Urinary bladder (tissue), 4 donors: Measurements from ENCODE around the gene MOCOS. TPM values are rescaled to one million over a fixed set of nuclear protein-coding genes. Genes with fewer than 3 reads are reported as not detected.
"Not testable (repeated sequence)": the region's sequence is repeated elsewhere in the genome, so short reads cannot be mapped to it uniquely, and the experiment has no call there.

Experiments
- DNase-seq: peaks from one replicate; pipeline ENCODE4 v3.0.0-alpha.2; 2015; ENCODE audit errors: extremely low spot score
- H3K27ac ChIP-seq: one replicate; pipeline ENCODE4 v1.5.1; 2013; ENCODE audit warnings: low read depth, mild to moderate bottlenecking, moderate library complexity
- H3K36me3 ChIP-seq: one replicate; pipeline ENCODE4 v1.6.1; 2013; ENCODE audit warnings: mild to moderate bottlenecking, moderate library complexity; ENCODE audit not compliant: insufficient read depth
- H3K4me1 ChIP-seq: one replicate; pipeline ENCODE4 v1.6.1; 2013; ENCODE audit warnings: mild to moderate bottlenecking, moderate library complexity; ENCODE audit not compliant: insufficient read depth
- H3K4me3 ChIP-seq: one replicate; pipeline ENCODE4 v1.5.1; 2013; ENCODE audit warnings: low read depth, low read length
- WGBS: extraction: QIAGEN DNeasy Blood & Tissue Kit; methylation state at CpG from one replicate; pipeline ENCODE4 v1.1.7; 2013; 5-methylcytosine and 5-hydroxymethylcytosine counted together
- polyA plus RNA-seq: library from polyadenylated mRNA; stranded (reverse); fragments of 200-250 nt; gene quantifications from one replicate; pipeline ENCODE4 v1.2.3, GENCODE V29; 2013
- total RNA-seq: library from RNA; depleted of rRNA; stranded (reverse); fragments of >200 nt; gene quantifications from one replicate; pipeline ENCODE4 v1.2.3, GENCODE V29; 2014
- donor health status: healthy with polysubstance abuse.
- donor health status: healthy.

The MOCOS gene
- total and polyA plus RNA-seq, 2 donors = 0.95 to 2.1 TPM

DNA sequence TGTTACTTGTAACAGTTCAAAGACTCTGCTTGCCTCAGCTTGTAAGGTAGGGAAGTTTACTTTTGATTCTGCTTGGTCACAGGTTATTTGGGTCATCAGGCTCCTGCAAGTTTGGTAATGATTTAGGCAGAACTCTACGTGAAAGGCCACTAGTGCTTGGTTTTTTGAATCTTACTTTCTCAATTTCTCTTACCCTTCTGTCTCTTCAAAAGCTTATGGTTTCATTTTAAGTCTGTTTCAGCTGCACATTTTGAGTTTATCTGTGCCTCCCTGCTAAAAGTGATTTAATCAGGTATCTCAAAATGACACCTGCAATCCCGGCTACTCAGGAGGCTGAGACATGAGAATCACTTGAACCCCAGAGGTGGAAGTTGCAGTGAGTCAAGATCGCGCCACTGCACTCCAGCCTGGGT is 26.3 kb upstream of the MOCOS start:
- DNase-seq = no peak
- Histone ChIP-seq H3K27ac (no peak overlapping the region), H3K4me3 (no peak overlapping the region), H3K36me3 (peaks cover 11% of the 10 kb centered on the region), H3K4me1 (no peaks in the 10 kb centered on the region)
- WGBS = 82% methylated on average over 4 of the region's 4 CpGs

- DNase-seq = no peak
- Histone ChIP-seq H3K27ac (no peak overlapping the region), H3K36me3 (peaks cover 8% of the 10 kb centered on the region), H3K4me3 (no peak overlapping the region), H3K4me1 (no peaks in the 10 kb centered on the region)
- 67% methylated on average over 1 of the region's 1 CpG for WGBS
Observed at GRCh38 chr18:36162981-36163380, 24.3 kb upstream of the MOCOS start.

DNA sequence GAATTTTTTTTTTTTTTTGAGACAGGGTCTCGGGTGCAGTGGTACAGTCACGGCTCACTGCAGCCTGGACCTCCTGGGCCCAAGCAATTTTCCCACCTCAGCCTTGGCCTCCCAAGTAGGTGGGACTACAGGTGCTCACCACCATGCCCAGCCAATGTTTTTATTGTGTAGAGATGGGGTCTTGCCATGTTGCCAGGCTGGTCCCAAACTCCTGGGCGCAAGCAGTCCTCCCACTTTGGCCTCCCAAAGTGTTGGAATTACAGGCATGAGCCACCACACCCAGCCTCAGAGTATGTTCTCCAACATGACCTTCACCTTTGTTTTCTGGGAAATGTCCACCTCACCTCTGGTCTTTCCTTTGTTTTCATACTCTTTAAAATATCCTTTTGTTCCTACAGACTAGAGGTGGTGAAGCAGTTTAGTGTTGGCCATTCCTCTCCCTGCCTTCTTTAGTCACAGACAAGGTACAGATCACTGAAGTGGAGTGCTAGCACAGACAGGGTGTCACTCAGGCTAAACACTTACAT is 19.5 kb upstream of the MOCOS start:
- no peaks in the 10 kb centered on the region for H3K4me1 ChIP-seq
- WGBS = 100% methylated on average over 3 of the region's 3 CpGs
- peaks cover 3% of the 10 kb centered on the region for H3K36me3 ChIP-seq
- H3K4me3 ChIP-seq = no peak overlapping the region
- no peak overlapping the region for H3K27ac ChIP-seq
- no peak for DNase-seq

DNA sequence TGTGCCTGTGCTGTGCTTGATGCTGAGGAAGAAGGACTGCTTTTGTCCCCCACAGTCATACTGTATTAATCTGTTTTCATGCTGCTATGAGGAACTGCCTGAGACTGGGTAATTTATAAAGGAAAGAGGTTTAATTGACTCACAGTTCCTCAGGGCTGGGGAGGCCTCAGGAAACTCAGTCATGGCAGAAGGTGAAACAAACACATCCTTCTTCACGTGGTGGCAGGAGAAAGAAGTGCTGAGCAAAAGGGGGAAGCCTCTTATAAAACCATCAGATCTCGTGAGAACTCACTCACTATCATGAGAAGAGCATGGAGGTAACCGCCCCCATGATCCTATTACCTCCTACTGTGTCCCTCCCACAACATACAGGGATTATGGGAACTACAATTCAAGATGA is 19.0 kb upstream of the MOCOS start:
- not testable (repeated sequence) for DNase-seq, H3K36me3 ChIP-seq, H3K4me3 ChIP-seq, H3K27ac ChIP-seq, H3K4me1 ChIP-seq
- 88% methylated on average over 3 of the region's 3 CpGs for WGBS

- 63% methylated on average over 5 of the region's 5 CpGs for WGBS
- peaks cover 4% of the 10 kb centered on the region for H3K36me3 ChIP-seq
Observed at GRCh38 chr18:36169938-36170337, 17.4 kb upstream of the MOCOS start.

GRCh38 chr18:36175481-36175880 is 11.8 kb upstream of the MOCOS start:
- Histone ChIP-seq H3K27ac (no peak overlapping the region), H3K4me3 (no peak overlapping the region), H3K36me3 (peaks cover 2% of the 10 kb centered on the region), H3K4me1 (no peaks in the 10 kb centered on the region)
- WGBS = 86% methylated on average over 1 of the region's 1 CpG
- no peak for DNase-seq

More at GRCh38 chr18:36169938-36170337, 17.4 kb upstream of the MOCOS start:
- no peak for DNase-seq
- Histone ChIP-seq H3K4me3 (no peak overlapping the region), H3K4me1 (no peaks in the 10 kb centered on the region), H3K27ac (no peak overlapping the region)

DNA sequence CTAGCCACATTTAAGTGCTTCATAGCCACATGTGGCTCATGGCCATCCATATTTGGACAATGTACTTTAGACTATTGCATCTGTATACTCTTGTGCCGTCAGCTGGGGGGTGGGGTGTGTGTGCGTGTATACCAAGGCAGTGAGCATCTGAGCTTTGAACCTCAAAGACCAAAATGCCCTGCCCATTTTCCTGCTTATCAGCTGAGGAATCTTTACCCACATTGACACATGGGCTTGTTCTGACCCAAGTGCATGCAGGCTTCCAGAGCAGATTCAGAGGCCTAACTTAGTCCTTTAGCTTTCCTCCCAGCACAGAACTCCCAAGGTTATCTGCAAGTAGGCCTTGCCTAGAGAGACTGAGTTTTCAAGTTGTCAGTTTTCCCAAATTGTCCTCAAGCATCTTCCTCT is 11.1 kb upstream of the MOCOS start:
- H3K4me3 ChIP-seq = no peak overlapping the region
- H3K4me1 ChIP-seq = no peaks in the 10 kb centered on the region
- DNase-seq = no peak
- H3K27ac ChIP-seq = no peak overlapping the region
- peaks cover 2% of the 10 kb centered on the region for H3K36me3 ChIP-seq
- 92% methylated on average over 2 of the region's 2 CpGs for WGBS

DNA sequence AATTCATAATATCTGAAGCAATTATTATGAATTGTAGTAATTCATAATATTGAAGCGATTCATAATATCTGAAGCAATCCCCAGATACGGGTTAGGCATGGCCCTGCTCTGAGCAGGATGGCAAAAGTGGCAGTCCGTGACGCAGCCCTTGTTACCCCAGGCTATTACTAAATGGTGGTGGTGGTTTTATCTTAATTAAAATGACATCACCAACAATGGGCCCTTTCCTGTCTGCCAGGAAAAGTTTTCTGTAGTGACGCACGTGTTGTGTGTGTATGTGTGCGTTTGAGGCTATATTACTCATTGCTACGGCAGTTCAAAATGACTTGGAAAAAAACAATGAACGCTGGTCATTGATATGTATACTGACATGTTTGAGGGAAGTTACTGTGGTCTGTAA is 10.6 kb upstream of the MOCOS start:
- H3K4me1 ChIP-seq = no peaks in the 10 kb centered on the region
- no peak overlapping the region for H3K27ac ChIP-seq
- 96% methylated on average over 9 of the region's 9 CpGs for WGBS
- DNase-seq = no peak
- H3K4me3 ChIP-seq = no peak overlapping the region
- H3K36me3 ChIP-seq = peaks cover 2% of the 10 kb centered on the region

- DNase-seq = no peak
- H3K27ac ChIP-seq = no peak overlapping the region
- peaks cover 2% of the 10 kb centered on the region for H3K36me3 ChIP-seq
- no peak overlapping the region for H3K4me3 ChIP-seq
- H3K4me1 ChIP-seq = no peaks in the 10 kb centered on the region
- WGBS = 78% methylated on average over 3 of the region's 3 CpGs
Observed at GRCh38 chr18:36177913-36178312, 9.4 kb upstream of the MOCOS start.

DNA sequence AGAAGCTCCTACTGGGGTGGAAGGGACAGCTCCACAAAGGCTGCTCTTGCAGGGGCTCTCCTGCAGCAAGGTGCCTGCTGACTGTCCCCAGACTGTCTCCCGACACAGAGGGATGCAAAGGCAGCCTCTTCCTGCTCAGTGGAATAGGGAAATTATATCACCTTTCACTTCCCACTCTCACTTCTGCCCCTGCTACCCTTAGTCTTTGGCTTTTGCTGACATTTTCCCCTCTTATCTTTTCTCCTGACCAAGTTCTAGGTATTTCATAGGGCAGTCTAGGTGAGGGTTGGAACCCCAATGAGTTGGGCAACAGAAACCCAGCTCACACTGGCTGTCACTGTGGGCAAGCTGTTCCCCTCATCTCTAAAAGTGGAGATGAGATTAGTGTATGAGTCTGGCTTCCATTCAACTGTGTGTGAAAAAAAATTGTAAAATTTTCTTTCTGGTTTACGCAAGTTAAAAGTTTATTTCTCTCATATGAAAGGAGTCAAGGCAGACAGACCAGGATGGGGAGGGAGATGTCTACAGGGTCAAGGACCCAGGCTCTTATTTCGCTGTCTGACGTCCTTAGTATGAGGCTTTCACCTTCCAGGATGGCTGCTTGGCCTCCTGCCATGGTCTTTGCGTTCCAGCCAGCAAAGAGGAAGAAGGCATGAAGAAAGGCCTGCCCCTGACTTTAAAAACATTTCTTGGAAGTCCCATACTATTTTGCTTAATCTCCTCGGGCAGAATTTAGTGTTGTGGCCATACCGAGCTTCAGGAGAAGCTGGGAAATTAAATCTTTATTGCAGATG is 7.5 kb upstream of the MOCOS start:
- Histone ChIP-seq H3K4me1 (no peaks in the 10 kb centered on the region), H3K27ac (no peak overlapping the region), H3K36me3 (no peaks in the 10 kb centered on the region), H3K4me3 (no peak overlapping the region)
- DNase-seq = no peak
- WGBS = 16% methylated on average over 7 of the region's 7 CpGs

DNA sequence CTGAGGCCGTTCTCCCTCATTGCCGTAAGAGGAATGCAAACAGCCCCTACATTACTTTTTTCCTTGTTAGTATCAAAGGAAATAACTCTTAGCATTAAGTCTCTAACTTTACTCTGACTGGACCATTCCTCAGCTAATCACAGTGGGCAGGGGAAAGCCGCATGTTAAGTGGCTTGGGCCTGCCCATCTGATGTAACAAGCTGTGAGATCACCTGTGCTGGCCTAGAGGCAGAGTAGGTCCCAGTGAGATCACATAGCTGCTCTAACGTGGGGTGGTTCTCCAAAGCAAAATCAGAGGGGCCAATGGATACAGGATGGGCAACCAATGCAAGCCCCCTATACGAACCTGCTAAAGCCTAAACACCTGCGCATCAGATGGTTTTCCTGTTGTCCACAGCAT is 5.9 kb upstream of the MOCOS start:
- H3K27ac ChIP-seq = no peak overlapping the region
- no peaks in the 10 kb centered on the region for H3K4me1 ChIP-seq

GRCh38 chr18:36181898-36182506 is 5.3 kb upstream of the MOCOS start:
- DNase-seq = no peak
- Histone ChIP-seq H3K36me3 (no peaks in the 10 kb centered on the region), H3K27ac (no peak overlapping the region), H3K4me3 (no peak overlapping the region), H3K4me1 (no peaks in the 10 kb centered on the region)
- 74% methylated on average over 3 of the region's 3 CpGs for WGBS

More for the DNA sequence above, 5.9 kb upstream of the MOCOS start:
- no peak for DNase-seq
- no peak overlapping the region for H3K4me3 ChIP-seq
- no peaks in the 10 kb centered on the region for H3K36me3 ChIP-seq
- 79% methylated on average over 6 of the region's 6 CpGs for WGBS

- H3K4me1 ChIP-seq = no peaks in the 10 kb centered on the region
- WGBS = 86% methylated on average over 6 of the region's 6 CpGs
- no peak overlapping the region for H3K27ac ChIP-seq
- DNase-seq = no peak
- H3K4me3 ChIP-seq = no peak overlapping the region
- H3K36me3 ChIP-seq = no peaks in the 10 kb centered on the region
Observed at GRCh38 chr18:36183033-36183432, 4.3 kb upstream of the MOCOS start.

DNA sequence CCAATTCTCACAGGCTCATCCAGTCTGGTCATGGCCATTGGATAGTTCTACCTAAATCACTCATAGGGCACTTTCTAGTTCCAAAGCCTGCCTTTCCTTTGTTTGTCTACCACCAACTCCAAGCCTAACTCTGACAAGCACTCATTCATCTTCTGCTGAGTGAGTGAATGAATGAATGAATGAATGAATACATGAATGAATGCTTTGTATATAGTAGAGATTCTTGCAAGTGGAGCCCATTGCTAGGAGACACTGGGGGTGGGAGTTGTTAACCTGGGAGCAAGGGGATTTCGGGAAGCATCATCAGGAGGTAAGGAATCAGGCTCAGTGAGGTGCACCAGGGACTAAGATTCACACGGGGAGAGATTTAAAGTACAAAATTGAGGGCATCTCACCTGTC is 3.3 kb upstream of the MOCOS start:
- WGBS = 90% methylated on average over 2 of the region's 2 CpGs
- DNase-seq = no peak
- H3K4me1 ChIP-seq = no peaks in the 10 kb centered on the region
- no peak overlapping the region for H3K4me3 ChIP-seq
- H3K27ac ChIP-seq = no peak overlapping the region
- H3K36me3 ChIP-seq = no peaks in the 10 kb centered on the region
